Hepatocyte (in vitro differentiated cells): ENCODE results near the gene ELF5.

Source experiments
- CTCF ChIP-seq: fragments of 200-600 bp; sonication (generic); IDR thresholded peaks from 2 replicates; pipeline ENCODE4 v1.5.1; 2016; ENCODE audit warnings: antibody characterized with exemption, mild to moderate bottlenecking; ENCODE audit not compliant: poor library complexity
- EZH2 ChIP-seq: fragments of 200-600 bp; sonication (generic); IDR thresholded peaks from 2 replicates; pipeline ENCODE4 v1.6.1; 2016; ENCODE audit warnings: antibody characterized with exemption, mild to moderate bottlenecking, borderline replicate concordance
- EZH2phosphoT487 ChIP-seq: fragments of 200-600 bp; sonication (generic); IDR thresholded peaks from one replicate; pipeline ENCODE4 v1.6.1; 2018; ENCODE audit warnings: antibody characterized with exemption, mild to moderate bottlenecking, low read depth, moderate library complexity; ENCODE audit not compliant: unreplicated experiment, severe bottlenecking

GRCh38 chr11:34466802-34467488 lies 46.6 kb downstream of the ELF5 start:
- TF ChIP-seq CTCF (no peak), EZH2 (no peak), EZH2phosphoT487 (no peak)
